BE2C (cell line): ENCODE measurements around the gene SH3D19.

Source experiments
- DNase-seq: peaks from one replicate; pipeline ENCODE4 v3.0.0-alpha.2; 2020
- H3K27me3 ChIP-seq: fragments of 250-450 bp; sonication (Bioruptor Pico); 2 replicates; pipeline ENCODE4 v1.5.1; 2020; ENCODE audit warnings: mild to moderate bottlenecking
- H3K36me3 ChIP-seq: fragments of 250-450 bp; sonication (Bioruptor Pico); 2 replicates; pipeline ENCODE4 v1.5.1; 2020; ENCODE audit warnings: mild to moderate bottlenecking
- H3K4me1 ChIP-seq: fragments of 250-450 bp; sonication (Bioruptor Pico); 2 replicates; pipeline ENCODE4 v1.5.1; 2020
- H3K4me3 ChIP-seq: 2 replicates; pipeline ENCODE4 v1.5.1; 2011; ENCODE audit warnings: low read depth, low read length
- H3K9me3 ChIP-seq: fragments of 250-450 bp; sonication (Bioruptor Pico); 2 replicates; pipeline ENCODE4 v1.5.1; 2020
- TF ChIP-seq, protein P1 (sequence below): IDR thresholded peaks from 2 replicates; pipeline ENCODE4 v1.5.1; 2012; ENCODE audit warnings: mild to moderate bottlenecking, low read depth, low read length

Gene SH3D19

GRCh38 chr4:151339467-151339866 is 14.1 kb upstream of the SH3D19 start:
- TF ChIP-seq, protein P1, sequence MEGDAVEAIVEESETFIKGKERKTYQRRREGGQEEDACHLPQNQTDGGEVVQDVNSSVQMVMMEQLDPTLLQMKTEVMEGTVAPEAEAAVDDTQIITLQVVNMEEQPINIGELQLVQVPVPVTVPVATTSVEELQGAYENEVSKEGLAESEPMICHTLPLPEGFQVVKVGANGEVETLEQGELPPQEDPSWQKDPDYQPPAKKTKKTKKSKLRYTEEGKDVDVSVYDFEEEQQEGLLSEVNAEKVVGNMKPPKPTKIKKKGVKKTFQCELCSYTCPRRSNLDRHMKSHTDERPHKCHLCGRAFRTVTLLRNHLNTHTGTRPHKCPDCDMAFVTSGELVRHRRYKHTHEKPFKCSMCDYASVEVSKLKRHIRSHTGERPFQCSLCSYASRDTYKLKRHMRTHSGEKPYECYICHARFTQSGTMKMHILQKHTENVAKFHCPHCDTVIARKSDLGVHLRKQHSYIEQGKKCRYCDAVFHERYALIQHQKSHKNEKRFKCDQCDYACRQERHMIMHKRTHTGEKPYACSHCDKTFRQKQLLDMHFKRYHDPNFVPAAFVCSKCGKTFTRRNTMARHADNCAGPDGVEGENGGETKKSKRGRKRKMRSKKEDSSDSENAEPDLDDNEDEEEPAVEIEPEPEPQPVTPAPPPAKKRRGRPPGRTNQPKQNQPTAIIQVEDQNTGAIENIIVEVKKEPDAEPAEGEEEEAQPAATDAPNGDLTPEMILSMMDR, result no peak
- Histone ChIP-seq H3K4me3 (no peak overlapping the region), H3K9me3 (no peaks in the 10 kb centered on the region; the same call in 1 of the 2 replicates), H3K27me3 (no peaks in the 10 kb centered on the region), H3K36me3 (no peaks in the 10 kb centered on the region), H3K4me1 (no peaks in the 10 kb centered on the region)
- DNase-seq, result no peak

GRCh38 chr4:151331276-151332042 is 6.1 kb upstream of the SH3D19 start:
- TF ChIP-seq, protein P1, result no peak
- no peak for DNase-seq
- Histone ChIP-seq H3K27me3 (no peaks in the 10 kb centered on the region; the same call in 1 of the 2 replicates), H3K4me3 (no peak overlapping the region), H3K9me3 (no peaks in the 10 kb centered on the region), H3K36me3 (no peaks in the 10 kb centered on the region), H3K4me1 (no peaks in the 10 kb centered on the region)

GRCh38 chr4:151329217-151330007 is 4.0 kb upstream of the SH3D19 start:
- Histone ChIP-seq H3K4me3 (no peak overlapping the region), H3K27me3 (no peaks in the 10 kb centered on the region; the same call in 1 of the 2 replicates), H3K4me1 (no peaks in the 10 kb centered on the region), H3K36me3 (no peaks in the 10 kb centered on the region), H3K9me3 (no peaks in the 10 kb centered on the region)
- DNase-seq, result no peak
- TF ChIP-seq, protein P1, result no peak

DNA sequence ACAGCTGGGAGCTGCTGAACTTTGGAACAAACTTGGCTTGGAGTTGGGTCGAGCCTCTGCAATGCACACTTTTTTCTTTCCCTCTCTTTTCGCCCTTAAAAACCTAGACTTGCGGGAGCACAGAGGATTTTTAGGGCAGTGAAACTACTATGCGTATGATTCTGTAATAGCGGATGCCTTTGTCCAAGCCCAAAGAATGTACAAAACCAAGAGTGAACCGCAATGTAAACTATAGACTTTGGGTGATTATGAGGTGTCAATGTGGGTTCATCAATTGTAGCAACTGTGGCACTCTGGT is 493 bp upstream of the SH3D19 start:
- DNase-seq, result no peak
- H3K4me1 ChIP-seq, result no peaks in the 10 kb centered on the region
- peak overlapping the region; percentile 72 for H3K4me3 ChIP-seq
- no peaks in the 10 kb centered on the region for H3K36me3 ChIP-seq
- no peaks in the 10 kb centered on the region; the same call in 1 of the 2 replicates for H3K27me3 ChIP-seq
- H3K9me3 ChIP-seq, result no peaks in the 10 kb centered on the region
- TF ChIP-seq, protein P1, result no peak

GRCh38 chr4:151324752-151325110 is 674 bp downstream of the SH3D19 start:
- TF ChIP-seq, protein P1, result no peak
- H3K4me3 ChIP-seq, result peak overlapping the region; percentile 72
- no peaks in the 10 kb centered on the region for H3K9me3 ChIP-seq
- no peaks in the 10 kb centered on the region for H3K4me1 ChIP-seq
- no peak for DNase-seq
- no peaks in the 10 kb centered on the region; the same call in 1 of the 2 replicates for H3K27me3 ChIP-seq
- H3K36me3 ChIP-seq, result no peaks in the 10 kb centered on the region
